K562 (cell line): ENCODE results near the gene PPP2R2D. TPM values are rescaled to one million over a fixed set of nuclear protein-coding genes. Genes with fewer than 3 reads are reported as not detected.

Source experiments
- ATAC-seq: fragments of 200-7000 bp; cut with Tn5 transposase; 3 replicates; pipeline ENCODE4 v1.9.1; 2020; ENCODE audit warnings: moderate library complexity
- BruUV-seq: library from RNA; stranded (reverse); fragments of 400-500 nt; replicated peaks from 2 replicates; lab custom pipeline; 2021; lab: Mats Ljungman, UMichigan
- CTCF ChIA-PET: fragments of 300-600 bp; formaldehyde crosslinking; extraction: SDS; loops from one replicate; lab custom pipeline; 2021; ENCODE audit warnings: low intra/inter-chr PET ratio; lab: Yijun Ruan, JAX
- POLR2A ChIA-PET: fragments of 300-600, 350-650 bp; sonication (Branson Sonifier 250); formaldehyde crosslinking; extraction: SDS; loops from one replicate; lab custom pipeline; 2021; ENCODE audit warnings: antibody characterized with exemption, inconsistent platforms; lab: Yijun Ruan, JAX
- DNase-seq, 4 experiments: peaks; one replicate each; pipeline versions ENCODE4 v3.0.0 to v3.0.0-alpha.2; 2011 to 2018; ENCODE audit warnings: low spot score in 3 of 4, mixed read lengths in 3 of 4; ENCODE audit errors: extremely low read depth in 1 of 4
- FAIRE-seq: peaks from 2 replicates; lab custom pipeline; 2011; peaks lifted over from hg19 to GRCh38; lab: Jason Lieb, UNC
- H2AFZ ChIP-seq: 2 replicates; pipeline ENCODE4 v1.6.0; 2011; ENCODE audit warnings: low read depth, low read length, control low read depth, inconsistent platforms
- H3K27ac ChIP-seq: fragments of 200-600 bp; 3 replicates; pipeline ENCODE4 v1.8.0; 2011; ENCODE audit warnings: low read depth, mild to moderate bottlenecking, control low read depth, inconsistent platforms, low read length, moderate library complexity, mixed read lengths; ENCODE audit errors: extremely low read depth
- H3K27me3 ChIP-seq, 2 experiments: fragments of 300-600 bp in 1 of 2; 2 replicates in 1 of 2; 3 replicates in 1 of 2; pipeline versions ENCODE4 v1.6.0 to v1.8.0; 2011; ENCODE audit warnings: inconsistent platforms in 2 of 2, low read length in 2 of 2, mild to moderate bottlenecking in 1 of 2, mixed read lengths in 1 of 2, moderate library complexity in 1 of 2; ENCODE audit not compliant: control insufficient read depth in 2 of 2, insufficient read depth in 2 of 2
- H3K36me3 ChIP-seq: fragments of 300-600 bp; 3 replicates; pipeline ENCODE4 v1.8.0; 2011; ENCODE audit warnings: mild to moderate bottlenecking, low read length, inconsistent platforms; ENCODE audit not compliant: control insufficient read depth, insufficient read depth
- H3K4me1 ChIP-seq, 2 experiments: fragments of 200-600 bp in 1 of 2; replicated peaks in 1 of 2; 2 replicates in 1 of 2; 3 replicates in 1 of 2; pipeline versions ENCODE4 v1.5.1 to v1.8.0; 2011; ENCODE audit warnings: inconsistent platforms in 2 of 2, low read length in 2 of 2, mild to moderate bottlenecking in 1 of 2, mixed read lengths in 1 of 2, moderate library complexity in 1 of 2; ENCODE audit not compliant: control insufficient read depth in 2 of 2, insufficient read depth in 2 of 2
- H3K4me2 ChIP-seq: 2 replicates; pipeline ENCODE4 v1.6.1; 2011; ENCODE audit warnings: low read length, control low read depth, inconsistent platforms, mixed read lengths; ENCODE audit not compliant: insufficient read depth
- H3K4me3 ChIP-seq: fragments of 200-600 bp; sonication (generic), shearing (Covaris generic); 2 replicates; pipeline ENCODE4 v1.5.1; 2016; ENCODE audit warnings: control low read depth, inconsistent platforms
- H3K79me2 ChIP-seq: fragments of 200-600 bp; 3 replicates; pipeline ENCODE4 v1.8.0; 2011; ENCODE audit warnings: low read length, inconsistent platforms; ENCODE audit not compliant: control insufficient read depth, insufficient read depth
- H3K9ac ChIP-seq, 2 experiments: 2 replicates each; pipeline versions ENCODE4 v1.6.0 to v1.6.1; 2011; ENCODE audit warnings: low read depth in 2 of 2, low read length in 2 of 2, control low read depth in 1 of 2, inconsistent platforms in 1 of 2, mild to moderate bottlenecking in 1 of 2, mixed read lengths in 1 of 2; ENCODE audit not compliant: insufficient read depth in 1 of 2
- H3K9me1 ChIP-seq: one replicate; pipeline ENCODE4 v1.6.0; 2011; ENCODE audit warnings: inconsistent platforms, mild to moderate bottlenecking, low read length, moderate library complexity; ENCODE audit not compliant: control insufficient read depth, insufficient read depth
- H3K9me3 ChIP-seq: replicated peaks from 2 replicates; pipeline ENCODE4 v1.5.1; 2011; ENCODE audit warnings: low read depth, low read length, inconsistent platforms; ENCODE audit not compliant: control insufficient read depth, insufficient read depth
- H4K20me1 ChIP-seq: replicated peaks from 2 replicates; pipeline ENCODE4 v1.6.1; 2011; ENCODE audit warnings: low read length, inconsistent platforms, mixed read lengths; ENCODE audit not compliant: control insufficient read depth, insufficient read depth
- CEBPB ChIP-seq: fragments of 450-650 bp; IDR thresholded peaks from 2 replicates; pipeline ENCODE4 v1.6.1; 2016; ENCODE audit warnings: missing genetic modification characterization, missing compliant biosample characterization
- CHD4 ChIP-seq: fragments of 200-600 bp; sonication (generic); IDR thresholded peaks from 3 replicates; pipeline ENCODE4 v1.6.1; 2012; ENCODE audit warnings: low read depth, mild to moderate bottlenecking, mixed read lengths, low read length, inconsistent platforms; ENCODE audit not compliant: insufficient read depth, insufficient replicate concordance, poor library complexity, severe bottlenecking
- ESRRB ChIP-seq: fragments of 250-450 bp; sonication (Bioruptor Pico); IDR thresholded peaks from 2 replicates; pipeline ENCODE4 v1.5.0; 2020; ENCODE audit warnings: mild to moderate bottlenecking, moderate library complexity, borderline replicate concordance
- FOSL1 ChIP-seq: fragments of 200-800 bp; sonication (Bioruptor generic); conservative IDR thresholded peaks from 2 replicates; pipeline ENCODE4 v1.6.1; 2016; ENCODE audit warnings: missing genetic modification characterization, missing compliant biosample characterization
- JUND ChIP-seq, 2 experiments: IDR thresholded peaks; 2 replicates in 1 of 2; 3 replicates in 1 of 2; pipeline ENCODE4 v1.6.1; 2011; ENCODE audit warnings: borderline replicate concordance in 2 of 2, low read depth in 2 of 2, low read length in 2 of 2, improper control_type of control experiment in 1 of 2, missing biosample characterization in 1 of 2, missing genetic modification characterization in 1 of 2, missing genetic modification reagents in 1 of 2
- MEF2A ChIP-seq: IDR thresholded peaks from 2 replicates; pipeline ENCODE4 v1.6.1; 2011; ENCODE audit warnings: low read depth, mild to moderate bottlenecking, low read length, moderate library complexity; ENCODE audit not compliant: control insufficient read depth
- MEF2D ChIP-seq: conservative IDR thresholded peaks from 2 replicates; pipeline ENCODE4 v1.6.1; 2016; ENCODE audit warnings: low read depth, missing genetic modification characterization, missing compliant biosample characterization
- POLR2A ChIP-seq: fragments of 450-650 bp; conservative IDR thresholded peaks from 2 replicates; pipeline ENCODE4 v1.6.1; 2016
- SMARCA4 ChIP-seq: fragments of 450-650 bp; IDR thresholded peaks from 2 replicates; pipeline ENCODE4 v1.6.1; 2016
- YY1 ChIP-seq, 3 experiments: IDR thresholded peaks; 2 replicates each; pipeline ENCODE4 v1.6.1; 2011; ENCODE audit warnings: low read length in 2 of 3, mild to moderate bottlenecking in 2 of 3, moderate library complexity in 2 of 3, borderline replicate concordance in 1 of 3, control low read depth in 1 of 3, low read depth in 1 of 3; ENCODE audit not compliant: insufficient read depth in 3 of 3, insufficient replicate concordance in 2 of 3, control insufficient read depth in 1 of 3, insufficient read length in 1 of 3; ENCODE audit errors: extremely low read depth in 1 of 3
- ZNF644 ChIP-seq: fragments of 200-800 bp; sonication (Bioruptor generic); IDR thresholded peaks from 2 replicates; pipeline ENCODE4 v1.6.1; 2016; ENCODE audit warnings: low read depth, missing genetic modification characterization, missing compliant biosample characterization
- WGBS: fragments of 100-300 bp; shearing (Covaris generic); methylation state at CpG from one replicate; pipeline ENCODE4 v1.1.6; 2016; ENCODE audit warnings: low coverage, mixed read lengths; ENCODE audit not compliant: insufficient coverage; ENCODE audit errors: missing lambda C conversion rate; 5-methylcytosine and 5-hydroxymethylcytosine counted together
- in situ Hi-C: fragments of 300-500 bp; cut with MboI; formaldehyde crosslinking; loops from 4 replicates; pipeline ENCODE4 v1.15.0; 2018; ENCODE audit warnings: inconsistent platforms, mixed read lengths
- intact Hi-C: fragments of 100-400 bp; cut with micrococcal nuclease; formaldehyde crosslinking; loops from 2 replicates; pipeline ENCODE4 v1.14.2; 2022
- polyA plus RNA-seq, 8 experiments: library from polyadenylated mRNA; depleted of rRNA in 4 of 8; stranded (reverse) in 5 of 8; unstranded in 3 of 8; fragments of >200 nt; fragmentation: Nextera tagmentation in 2 of 8; fragmentation: Illumina TruSeq in 1 of 8; extraction: Ambion mirVana in 2 of 8; extraction: Trizol in 1 of 8; gene quantifications; 2 replicates each; pipeline versions ENCODE4 v1.2.1 to v1.2.3, GENCODE V29; 2011 to 2014; ENCODE audit warnings: inconsistent platforms in 1 of 8, missing spikeins in 1 of 8
- total RNA-seq, 7 experiments: library from RNA; depleted of rRNA in 6 of 7; stranded (reverse); fragments of >200 nt in 6 of 7; fragmentation: Illumina TruSeq in 2 of 7; extraction: Trizol in 2 of 7; gene quantifications; 2 replicates each; pipeline versions ENCODE4 v1.2.1 to v1.2.3, GENCODE V29; 2011 to 2021; ENCODE audit warnings: low replicate concordance in 1 of 7
- TF ChIP-seq, protein P1 (sequence below): sonication (generic); formaldehyde crosslinking; IDR thresholded peaks from 2 replicates; pipeline ENCODE4 v1.8.0; 2023; ENCODE audit warnings: mild to moderate bottlenecking, missing genetic modification reagents
- TF ChIP-seq, protein P2 (sequence below): fragments of 250-450 bp; sonication (Bioruptor Pico); IDR thresholded peaks from 2 replicates; pipeline ENCODE4 v1.8.0; 2022; ENCODE audit warnings: moderate library complexity, mild to moderate bottlenecking, inconsistent platforms
- TF ChIP-seq, protein P3 (sequence below), 2 experiments: fragments of 450-650 bp in 1 of 2; sonication (generic) in 1 of 2; formaldehyde crosslinking in 1 of 2; IDR thresholded peaks in 1 of 2; conservative IDR thresholded peaks in 1 of 2; 2 replicates each; pipeline versions ENCODE4 v1.6.1 to v1.8.1; 2016 to 2023; ENCODE audit warnings: mild to moderate bottlenecking in 2 of 2, moderate library complexity in 2 of 2, inconsistent platforms in 1 of 2, missing genetic modification reagents in 1 of 2

The PPP2R2D gene
- total and polyA plus RNA-seq, 9 of the 15 experiments (the other 6 are each of a cell fraction or from before 2014, with no cell fraction given), result 1.9 to 37.0 (median 26.8) TPM

DNA sequence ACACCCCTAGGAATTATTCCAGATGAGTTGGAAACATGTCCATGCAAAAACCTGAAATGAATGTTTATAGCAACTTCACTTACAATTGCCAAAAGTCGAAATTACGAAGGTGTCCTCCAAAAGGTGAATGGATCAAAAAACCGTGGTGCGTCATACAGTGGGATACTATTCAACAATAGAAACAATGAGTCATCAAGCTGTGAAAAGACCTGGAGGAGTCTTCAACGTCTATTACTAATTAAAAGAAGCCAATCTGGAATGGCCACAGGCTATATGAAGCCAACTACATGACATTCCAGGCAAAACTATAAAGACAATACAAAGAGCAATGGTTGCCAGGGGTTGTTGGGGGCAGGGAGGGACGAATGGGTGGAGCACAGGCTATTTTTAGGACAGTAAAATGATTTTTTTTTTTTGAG is 12.6 kb upstream of the PPP2R2D start:
- ATAC-seq (no peak), DNase-seq (no peak), FAIRE-seq (no peak)
- Histone ChIP-seq H3K79me2 (peaks cover 12% of the 10 kb centered on the region; the same call in 2 of the 3 replicates), H3K36me3 (no peaks in the 10 kb centered on the region), H3K4me2 (peak overlapping the region; percentile 3; the same call in 1 of the 2 replicates), H3K4me3 (no peak overlapping the region), H2AFZ (no peak overlapping the region), H3K27me3 (no peaks in the 10 kb centered on the region; a peak in 1 of 5 replicates), H3K9ac (no peak overlapping the region), H3K4me1 (peaks cover 33 to 50% of the 10 kb centered on the region in 2 experiments), H3K9me1 (no peaks in the 10 kb centered on the region), H3K27ac (no peak overlapping the region), H3K9me3 (no peaks in the 10 kb centered on the region), H4K20me1 (no peaks in the 10 kb centered on the region)
- in situ Hi-C loops, result loop anchor here (5.0 kb wide), 2 partner anchors 44 to 134 kb away; no protein-coding TSS in a partner anchor
- POLR2A ChIA-PET, result interaction anchor here (1.2 to 1.5 kb wide), 2 partner anchors 12 to 24 kb away, joined by 4 to 5 read pairs; partner anchors contain the start of gene PPP2R2D
- intact Hi-C loops, result no loop called here
- CTCF ChIA-PET, result no interaction called here
- TF ChIP-seq CHD4 (no peak), ESRRB (CRISPR knock-in tag) (no peak), JUND (IDR thresholded peaks at IDR 0.05; ENCODE audit: borderline replicate concordance, low read depth, low read length) (peak; percentile 63; the same call in 1 of the 2 replicates), JUND (tag; IDR thresholded peaks at IDR 0.05; ENCODE audit: borderline replicate concordance, low read depth, low read length) (peak; percentile 62; the same call in 1 of the 3 replicates), FOSL1 (peak; percentile 72), YY1 (IDR thresholded peaks at IDR 0.05; ENCODE audit: borderline replicate concordance in 1 of 3, control insufficient read depth in 1 of 3, extremely low read depth in 1 of 3, insufficient read depth in 3 of 3, insufficient read length in 1 of 3, insufficient replicate concordance in 2 of 3, low read depth in 1 of 3, low read length in 2 of 3) (peak in 1 of 3 experiments; percentile 23), ZNF644 (tag) (no peak), POLR2A (no peak), SMARCA4 (peak; percentile 31; the same call in 1 of the 2 replicates), MEF2A (peak; percentile 49; the same call in 1 of the 2 replicates), MEF2D (peak; percentile 67; the same call in 1 of the 2 replicates), CEBPB (tag) (no peak)
- TF ChIP-seq, protein P1, sequence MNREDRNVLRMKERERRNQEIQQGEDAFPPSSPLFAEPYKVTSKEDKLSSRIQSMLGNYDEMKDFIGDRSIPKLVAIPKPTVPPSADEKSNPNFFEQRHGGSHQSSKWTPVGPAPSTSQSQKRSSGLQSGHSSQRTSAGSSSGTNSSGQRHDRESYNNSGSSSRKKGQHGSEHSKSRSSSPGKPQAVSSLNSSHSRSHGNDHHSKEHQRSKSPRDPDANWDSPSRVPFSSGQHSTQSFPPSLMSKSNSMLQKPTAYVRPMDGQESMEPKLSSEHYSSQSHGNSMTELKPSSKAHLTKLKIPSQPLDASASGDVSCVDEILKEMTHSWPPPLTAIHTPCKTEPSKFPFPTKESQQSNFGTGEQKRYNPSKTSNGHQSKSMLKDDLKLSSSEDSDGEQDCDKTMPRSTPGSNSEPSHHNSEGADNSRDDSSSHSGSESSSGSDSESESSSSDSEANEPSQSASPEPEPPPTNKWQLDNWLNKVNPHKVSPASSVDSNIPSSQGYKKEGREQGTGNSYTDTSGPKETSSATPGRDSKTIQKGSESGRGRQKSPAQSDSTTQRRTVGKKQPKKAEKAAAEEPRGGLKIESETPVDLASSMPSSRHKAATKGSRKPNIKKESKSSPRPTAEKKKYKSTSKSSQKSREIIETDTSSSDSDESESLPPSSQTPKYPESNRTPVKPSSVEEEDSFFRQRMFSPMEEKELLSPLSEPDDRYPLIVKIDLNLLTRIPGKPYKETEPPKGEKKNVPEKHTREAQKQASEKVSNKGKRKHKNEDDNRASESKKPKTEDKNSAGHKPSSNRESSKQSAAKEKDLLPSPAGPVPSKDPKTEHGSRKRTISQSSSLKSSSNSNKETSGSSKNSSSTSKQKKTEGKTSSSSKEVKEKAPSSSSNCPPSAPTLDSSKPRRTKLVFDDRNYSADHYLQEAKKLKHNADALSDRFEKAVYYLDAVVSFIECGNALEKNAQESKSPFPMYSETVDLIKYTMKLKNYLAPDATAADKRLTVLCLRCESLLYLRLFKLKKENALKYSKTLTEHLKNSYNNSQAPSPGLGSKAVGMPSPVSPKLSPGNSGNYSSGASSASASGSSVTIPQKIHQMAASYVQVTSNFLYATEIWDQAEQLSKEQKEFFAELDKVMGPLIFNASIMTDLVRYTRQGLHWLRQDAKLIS, result no peak
- TF ChIP-seq, protein P2, sequence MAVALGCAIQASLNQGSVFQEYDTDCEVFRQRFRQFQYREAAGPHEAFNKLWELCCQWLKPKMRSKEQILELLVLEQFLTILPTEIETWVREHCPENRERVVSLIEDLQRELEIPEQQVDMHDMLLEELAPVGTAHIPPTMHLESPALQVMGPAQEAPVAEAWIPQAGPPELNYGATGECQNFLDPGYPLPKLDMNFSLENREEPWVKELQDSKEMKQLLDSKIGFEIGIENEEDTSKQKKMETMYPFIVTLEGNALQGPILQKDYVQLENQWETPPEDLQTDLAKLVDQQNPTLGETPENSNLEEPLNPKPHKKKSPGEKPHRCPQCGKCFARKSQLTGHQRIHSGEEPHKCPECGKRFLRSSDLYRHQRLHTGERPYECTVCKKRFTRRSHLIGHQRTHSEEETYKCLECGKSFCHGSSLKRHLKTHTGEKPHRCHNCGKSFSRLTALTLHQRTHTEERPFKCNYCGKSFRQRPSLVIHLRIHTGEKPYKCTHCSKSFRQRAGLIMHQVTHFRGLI, result no peak
- TF ChIP-seq, protein P3, sequence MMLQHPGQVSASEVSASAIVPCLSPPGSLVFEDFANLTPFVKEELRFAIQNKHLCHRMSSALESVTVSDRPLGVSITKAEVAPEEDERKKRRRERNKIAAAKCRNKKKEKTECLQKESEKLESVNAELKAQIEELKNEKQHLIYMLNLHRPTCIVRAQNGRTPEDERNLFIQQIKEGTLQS (IDR thresholded peaks at IDR 0.05), result peak; percentile 88
- TF ChIP-seq, protein P3 (CRISPR knock-in tag; conservative IDR thresholded peaks at IDR 0.05), result no peak
- BruUV-seq, result no TSS peak
- WGBS, result 22% methylated on average over 6 of the region's 6 CpGs
